GM18498 (cell line): ENCODE results near the gene TSPAN14.
A peak's percentile ranks its signal among the peaks of the same experiment; 100 is the strongest.

Source experiments
- ATAC-seq: cut with Tn5 transposase; IDR thresholded peaks from one replicate; pipeline ENCODE4 v1.9.1; 2021; ENCODE audit warnings: mild to moderate bottlenecking, moderate library complexity; ENCODE audit not compliant: unreplicated experiment

TSPAN14 gene

GRCh38 chr10:80502621-80503583 is 48.8 kb downstream of the TSPAN14 start:
- no peak for ATAC-seq

DNA sequence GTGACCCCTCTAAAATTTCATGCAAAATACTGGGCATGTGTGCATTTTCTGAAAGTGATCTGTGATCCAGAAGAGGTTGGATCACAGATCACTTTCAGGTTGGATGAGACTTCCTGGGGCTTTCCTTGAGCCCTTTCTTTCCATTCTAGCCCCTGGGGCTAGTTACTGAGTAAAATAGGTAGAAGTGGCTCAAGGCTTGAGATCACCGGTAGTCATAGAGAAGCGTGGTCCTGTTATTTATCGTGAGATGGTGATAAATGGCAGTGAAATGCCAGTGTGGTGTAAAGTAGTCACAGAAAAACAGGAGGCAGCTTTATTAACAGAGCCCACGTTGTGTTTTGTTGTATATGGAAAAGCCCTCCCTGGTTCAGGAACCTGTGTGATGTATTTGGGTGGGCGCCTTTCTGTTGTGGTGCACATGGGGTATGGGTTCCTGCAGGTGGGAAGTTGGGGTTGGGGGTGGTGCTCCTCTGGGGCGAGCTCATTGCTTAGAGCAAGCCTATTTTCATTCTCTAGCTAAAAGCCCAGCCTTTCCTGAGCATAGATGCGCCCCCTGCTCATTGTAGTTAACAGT is 49.6 kb downstream of the TSPAN14 start:
- no peak for ATAC-seq

GRCh38 chr10:80504158-80504811 is 50.2 kb downstream of the TSPAN14 start:
- no peak for ATAC-seq

GRCh38 chr10:80504897-80505465 is 50.9 kb downstream of the TSPAN14 start:
- no peak for ATAC-seq

GRCh38 chr10:80506189-80506575 is 52.1 kb downstream of the TSPAN14 start:
- no peak for ATAC-seq

DNA sequence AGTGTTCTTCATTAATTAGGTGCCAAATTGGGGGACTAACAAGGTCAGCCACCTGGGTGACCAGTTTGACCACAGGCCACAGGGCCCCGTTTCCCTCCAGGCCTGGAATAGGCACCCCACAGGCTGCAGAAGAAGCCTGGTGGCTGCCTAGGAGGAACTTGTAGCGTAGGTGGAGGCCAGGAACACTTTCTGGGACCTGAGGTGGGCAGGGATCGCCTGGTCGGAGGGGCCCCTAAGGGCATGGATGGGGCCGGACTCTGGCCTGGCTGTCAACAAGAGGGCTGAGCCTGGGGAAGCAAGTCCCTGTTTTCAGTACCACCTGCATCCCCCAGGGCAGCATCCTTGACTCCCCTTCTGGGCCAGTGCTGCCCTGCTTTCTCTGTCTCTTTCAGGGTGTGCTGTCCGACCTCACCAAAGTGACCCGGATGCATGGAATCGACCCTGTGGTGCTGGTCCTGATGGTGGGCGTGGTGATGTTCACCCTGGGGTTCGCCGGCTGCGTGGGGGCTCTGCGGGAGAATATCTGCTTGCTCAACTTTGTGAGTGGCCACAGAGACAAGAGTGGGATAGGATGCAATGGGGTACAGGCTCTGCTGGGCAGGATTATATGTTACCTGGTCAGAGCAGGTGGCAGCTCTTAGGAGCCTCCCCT is 52.9 kb downstream of the TSPAN14 start:
- ATAC-seq = no peak

DNA sequence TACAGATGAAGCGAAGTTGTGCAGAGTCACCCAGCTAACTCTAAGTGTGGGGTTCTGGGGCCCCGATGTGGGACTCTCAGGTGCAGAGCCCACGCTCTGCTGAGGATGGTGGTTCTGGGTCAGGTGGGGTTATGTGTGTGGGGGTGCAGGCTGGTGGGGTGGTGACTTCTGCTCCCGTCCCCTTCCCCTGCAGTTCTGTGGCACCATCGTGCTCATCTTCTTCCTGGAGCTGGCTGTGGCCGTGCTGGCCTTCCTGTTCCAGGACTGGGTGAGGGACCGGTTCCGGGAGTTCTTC is 54.9 kb downstream of the TSPAN14 start:
- ATAC-seq = no peak

DNA sequence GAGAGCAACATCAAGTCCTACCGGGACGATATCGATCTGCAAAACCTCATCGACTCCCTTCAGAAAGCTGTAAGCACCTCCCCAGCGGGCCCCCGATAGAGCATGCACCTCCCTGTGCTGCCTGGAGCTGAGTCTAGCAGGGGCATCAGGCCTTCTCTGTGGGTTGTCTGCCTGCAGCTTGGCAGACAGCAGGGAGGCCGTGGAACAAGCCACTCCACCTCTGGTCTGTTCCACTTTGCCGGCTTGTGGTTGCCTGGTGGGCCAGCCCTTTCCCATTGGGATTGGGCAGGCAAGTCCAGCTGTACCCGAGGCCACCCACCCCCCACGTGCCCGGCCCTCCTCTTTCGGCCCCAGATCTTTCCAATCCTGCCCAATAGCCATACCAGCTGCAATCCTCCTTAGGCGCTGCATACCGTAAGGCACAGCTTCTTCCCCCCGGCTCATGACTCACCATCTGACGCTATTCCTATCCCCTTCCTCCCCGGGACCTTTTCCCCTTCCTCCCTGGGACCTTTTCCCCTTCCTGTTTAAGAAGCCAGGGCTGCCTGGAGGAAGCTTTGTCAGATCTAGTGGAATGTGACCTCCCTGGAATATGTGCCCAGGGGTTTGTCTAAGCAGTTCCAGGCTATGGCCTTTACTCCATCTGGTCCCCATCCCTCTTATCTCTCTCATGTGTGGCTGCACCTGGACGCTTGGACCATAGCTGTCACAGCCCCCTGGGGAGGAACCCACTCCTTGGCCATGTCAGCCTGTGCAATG is 55.5 kb downstream of the TSPAN14 start:
- ATAC-seq = no peak

- no peak for ATAC-seq
Observed at GRCh38 chr10:80512031-80512526, 58.0 kb downstream of the TSPAN14 start.

DNA sequence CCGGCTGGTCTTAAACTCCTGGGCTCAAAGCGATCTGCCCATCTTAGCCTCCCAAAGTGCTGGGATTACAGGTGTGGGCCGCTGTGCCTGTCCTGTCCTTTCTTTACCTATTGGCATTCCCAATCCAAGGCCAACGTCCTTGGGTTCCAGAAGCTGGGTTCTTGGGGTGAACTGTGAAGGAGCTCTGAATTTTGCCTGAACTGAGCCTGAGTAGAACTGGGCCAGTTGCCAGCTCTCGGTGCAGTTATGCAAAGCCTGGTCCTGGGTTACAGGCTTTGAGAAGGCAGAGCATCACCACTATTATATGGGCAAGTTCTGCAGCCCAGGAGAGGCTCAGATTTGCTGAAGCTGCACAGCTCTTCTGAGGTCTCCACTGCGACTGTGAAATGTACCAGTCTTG is 59.0 kb downstream of the TSPAN14 start:
- ATAC-seq = no peak

DNA sequence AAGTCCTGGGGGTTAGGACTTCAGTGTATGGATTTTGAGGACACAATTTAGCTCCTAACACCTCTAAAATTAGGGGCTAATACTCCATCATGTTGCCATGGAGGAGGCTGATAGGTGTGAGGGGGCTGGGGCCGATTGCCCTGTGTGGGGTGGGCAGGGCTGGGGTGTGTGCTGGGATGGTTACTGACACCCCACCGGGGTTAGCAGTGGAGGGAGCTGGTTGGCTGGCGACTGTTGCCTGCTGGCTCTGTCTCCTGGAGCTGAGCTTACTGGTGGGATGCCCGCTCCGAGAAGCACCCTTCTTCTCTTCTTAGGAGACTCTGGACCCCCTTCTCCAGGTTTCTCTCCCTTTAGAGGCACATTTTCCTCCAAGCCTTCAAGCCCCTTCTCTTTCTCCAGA is 61.4 kb downstream of the TSPAN14 start:
- ATAC-seq = no peak

GRCh38 chr10:80515941-80516340 is 61.8 kb downstream of the TSPAN14 start:
- no peak for ATAC-seq

DNA sequence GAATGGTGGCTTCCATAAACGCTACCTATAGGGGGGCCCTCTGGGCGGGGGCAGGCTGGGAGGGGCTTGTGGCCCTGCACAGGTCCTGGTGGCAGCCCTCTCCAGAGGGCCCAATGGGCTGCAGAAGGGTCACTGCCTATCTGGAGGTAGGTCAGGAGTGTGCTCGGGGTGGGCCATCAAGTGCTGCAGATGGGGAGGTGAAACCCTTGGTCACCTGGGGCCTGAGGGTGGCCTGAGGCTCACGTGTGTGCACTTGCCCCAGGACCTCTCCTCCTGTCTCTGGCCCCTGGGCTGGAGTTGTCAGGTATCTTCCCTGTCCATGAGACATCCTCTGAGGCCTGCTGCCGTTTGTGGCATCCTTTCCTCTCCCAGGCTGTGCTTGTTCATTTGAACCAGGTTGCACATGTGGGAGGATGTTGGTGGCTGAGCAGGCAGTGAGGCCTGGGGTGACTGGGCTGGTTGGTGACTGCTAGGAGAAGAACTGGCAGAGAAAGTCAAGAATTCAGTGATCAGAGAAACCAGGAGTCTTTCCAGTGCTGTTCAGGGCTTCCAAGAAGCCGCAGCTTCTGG is 62.5 kb downstream of the TSPAN14 start:
- ATAC-seq = no peak

GRCh38 chr10:80517416-80518142 is 63.5 kb downstream of the TSPAN14 start:
- no peak for ATAC-seq

DNA sequence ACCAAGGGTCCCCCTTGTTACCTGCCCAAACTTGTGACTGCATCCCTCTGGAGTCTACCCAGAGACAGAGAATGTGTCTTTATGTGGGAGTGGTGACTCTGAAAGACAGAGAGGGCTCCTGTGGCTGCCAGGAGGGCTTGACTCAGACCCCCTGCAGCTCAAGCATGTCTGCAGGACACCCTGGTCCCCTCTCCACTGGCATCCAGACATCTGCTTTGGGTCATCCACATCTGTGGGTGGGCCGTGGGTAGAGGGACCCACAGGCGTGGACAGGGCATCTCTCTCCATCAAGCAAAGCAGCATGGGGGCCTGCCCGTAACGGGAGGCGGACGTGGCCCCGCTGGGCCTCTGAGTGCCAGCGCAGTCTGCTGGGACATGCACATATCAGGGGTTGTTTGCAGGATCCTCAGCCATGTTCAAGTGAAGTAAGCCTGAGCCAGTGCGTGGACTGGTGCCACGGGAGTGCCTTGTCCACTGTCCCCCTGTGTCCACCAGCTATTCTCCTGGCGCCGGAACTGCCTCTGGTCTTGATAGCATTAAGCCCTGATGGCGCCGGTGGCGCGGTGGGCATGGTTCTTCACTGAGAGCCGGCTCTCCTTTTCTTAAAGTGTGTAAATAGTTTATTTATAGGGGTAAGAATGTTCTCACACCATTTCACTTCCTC is 64.2 kb downstream of the TSPAN14 start:
- ATAC-seq = peak; percentile 35

DNA sequence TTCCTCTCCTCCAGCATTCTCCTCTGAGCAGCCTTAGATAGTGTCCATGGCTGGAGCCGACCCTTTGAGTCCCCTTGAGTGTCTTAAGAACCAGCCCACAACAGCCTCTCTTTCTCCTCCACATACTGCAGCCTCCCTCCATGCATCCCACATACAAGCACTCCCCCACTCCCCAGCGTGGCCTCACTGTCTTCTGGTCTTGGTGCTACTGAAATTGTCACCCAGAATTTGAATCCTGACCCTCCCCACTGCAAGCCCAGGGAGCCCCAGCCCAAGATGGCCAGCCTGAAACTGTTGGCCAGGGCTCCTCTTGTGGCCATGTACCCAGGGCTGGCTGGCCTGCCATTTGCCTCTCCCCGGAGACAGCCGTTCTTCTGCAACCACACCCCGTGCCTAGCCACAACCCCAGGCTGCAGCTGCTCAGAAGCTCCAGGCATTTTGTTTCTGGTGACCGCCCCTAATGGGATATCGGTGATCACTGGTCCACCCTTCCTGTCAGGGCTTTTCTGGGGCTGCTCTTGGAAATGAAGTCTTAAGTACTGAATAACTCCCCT is 64.8 kb downstream of the TSPAN14 start:
- ATAC-seq = peak; percentile 33

DNA sequence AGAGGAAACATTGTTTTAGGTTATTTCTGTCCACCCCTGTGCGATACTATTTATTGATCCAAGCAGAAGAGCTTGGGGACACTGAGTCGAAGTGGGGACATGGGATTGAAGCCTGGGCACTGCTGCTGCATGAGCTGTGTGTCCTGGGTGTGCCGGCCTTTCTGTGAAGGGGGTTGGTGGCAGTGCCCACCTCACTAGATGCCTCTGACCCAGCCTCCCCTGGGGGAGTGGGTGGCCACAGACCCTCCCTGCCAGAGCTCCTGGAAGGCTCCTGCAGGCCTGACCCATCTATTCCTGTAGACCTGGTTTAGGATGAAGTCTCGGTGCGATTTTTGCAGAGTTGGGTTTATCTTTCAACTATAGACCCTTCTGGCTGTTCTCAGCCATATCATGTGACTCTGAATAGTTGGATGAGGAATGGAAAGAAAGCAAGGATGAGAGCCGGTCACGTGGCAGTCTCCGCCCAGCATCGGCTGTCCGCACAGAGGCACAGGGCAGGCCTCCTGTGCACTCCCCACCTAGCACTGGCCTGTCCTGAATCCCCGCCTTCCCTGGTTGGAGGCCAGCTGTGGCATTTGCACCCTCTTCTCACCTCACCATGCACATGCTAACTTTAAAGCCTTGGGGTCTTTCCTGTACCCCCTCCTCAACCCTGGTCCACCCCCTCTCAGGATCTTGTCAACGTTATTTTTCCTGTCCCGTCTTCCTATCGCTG is 66.0 kb downstream of the TSPAN14 start:
- ATAC-seq = no peak
